COLO668 (cell line): ENCODE results near the gene TMEM219.
"Not testable (repeated sequence)": the region's sequence is repeated elsewhere in the genome, so short reads cannot be mapped to it uniquely, and the experiment has no call there.

Experiments
- DNase-seq: peaks from one replicate; lab custom pipeline; 2025; ENCODE audit not compliant: unreplicated experiment; lab: John Stamatoyannopoulos, UW

The TMEM219 gene, protein sequence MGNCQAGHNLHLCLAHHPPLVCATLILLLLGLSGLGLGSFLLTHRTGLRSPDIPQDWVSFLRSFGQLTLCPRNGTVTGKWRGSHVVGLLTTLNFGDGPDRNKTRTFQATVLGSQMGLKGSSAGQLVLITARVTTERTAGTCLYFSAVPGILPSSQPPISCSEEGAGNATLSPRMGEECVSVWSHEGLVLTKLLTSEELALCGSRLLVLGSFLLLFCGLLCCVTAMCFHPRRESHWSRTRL

GRCh38 chr16:29961479-29962343 lies at the start of gene TMEM219:
Gene TMEM219 (plus strand): TSS chr16:29962079. CDS start chr16:29963144, 1,065 bp downstream.
- DNase-seq, result peak; percentile 94

GRCh38 chr16:29912087-29912486 lies 49.8 kb upstream of the TMEM219 start:
- DNase-seq, result no peak

DNA sequence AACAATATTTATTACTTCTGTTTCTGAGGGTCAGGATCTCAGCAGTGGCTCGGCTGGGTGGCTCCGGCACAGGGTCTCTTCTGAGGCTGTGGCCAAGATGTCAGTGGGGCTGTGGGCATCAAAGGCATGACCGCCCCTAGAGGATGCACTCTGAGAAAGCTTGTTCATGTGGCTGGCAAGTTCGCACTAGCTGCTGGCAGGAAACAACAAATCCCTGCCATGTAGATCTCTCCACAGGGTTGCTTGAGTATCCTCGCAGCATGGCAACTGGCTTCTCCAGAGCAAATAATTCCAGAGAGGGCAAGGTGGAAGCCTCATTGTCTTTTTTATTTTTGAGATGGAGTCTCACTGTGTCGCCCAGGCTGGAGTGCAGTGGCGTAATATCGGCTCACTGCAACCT lies 48.4 kb upstream of the TMEM219 start:
- no peak for DNase-seq

DNA sequence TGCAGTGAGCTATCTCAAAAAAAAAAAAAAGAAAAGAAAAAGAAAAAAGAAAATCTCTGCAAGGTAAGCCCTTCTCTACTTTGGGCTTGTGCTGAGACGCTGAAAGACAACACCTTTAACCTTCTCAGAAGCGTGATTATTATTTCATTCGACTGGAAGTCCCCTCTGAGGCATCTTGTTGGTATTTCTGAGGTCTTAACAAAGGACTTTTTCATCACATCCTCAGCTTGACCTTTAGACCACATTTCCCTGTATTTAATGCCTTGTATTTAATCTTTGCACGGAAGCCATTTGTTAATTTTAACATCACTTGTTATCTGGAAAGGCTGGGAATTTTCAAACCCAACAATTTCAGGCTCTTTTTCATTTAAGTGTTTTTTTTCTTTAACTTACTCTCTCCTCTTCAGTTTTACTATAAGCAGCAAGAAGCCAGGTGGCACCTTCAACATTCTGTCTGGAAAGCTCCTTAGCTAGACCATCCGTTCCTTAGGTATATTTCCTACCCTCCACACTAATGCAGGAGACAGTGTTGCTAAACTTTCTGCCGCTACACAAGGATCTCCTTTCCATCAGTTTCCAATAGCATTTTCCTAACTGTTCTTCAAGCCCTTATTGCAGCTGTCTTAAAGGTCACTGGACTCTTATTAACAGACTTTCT lies 46.2 kb upstream of the TMEM219 start:
- no peak for DNase-seq

DNA sequence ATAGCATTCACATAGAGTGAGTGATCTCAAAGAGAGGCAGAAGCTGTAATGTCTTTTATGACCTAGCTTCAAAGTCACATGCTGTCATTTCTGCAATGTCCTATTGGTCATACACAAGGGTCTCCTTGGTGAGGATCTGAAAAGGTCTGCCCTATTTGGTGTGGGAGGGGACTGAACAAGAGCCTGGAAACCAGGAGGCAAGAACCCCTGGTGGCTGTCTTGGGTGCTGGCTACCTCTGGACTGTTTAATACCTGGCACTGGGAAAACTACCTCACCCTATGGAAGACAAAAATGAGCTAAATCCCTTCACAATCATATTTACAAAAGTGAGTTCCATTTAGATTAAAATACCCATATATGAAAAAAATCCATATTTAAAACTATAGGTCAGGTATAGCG lies 44.9 kb upstream of the TMEM219 start:
- no peak for DNase-seq

DNA sequence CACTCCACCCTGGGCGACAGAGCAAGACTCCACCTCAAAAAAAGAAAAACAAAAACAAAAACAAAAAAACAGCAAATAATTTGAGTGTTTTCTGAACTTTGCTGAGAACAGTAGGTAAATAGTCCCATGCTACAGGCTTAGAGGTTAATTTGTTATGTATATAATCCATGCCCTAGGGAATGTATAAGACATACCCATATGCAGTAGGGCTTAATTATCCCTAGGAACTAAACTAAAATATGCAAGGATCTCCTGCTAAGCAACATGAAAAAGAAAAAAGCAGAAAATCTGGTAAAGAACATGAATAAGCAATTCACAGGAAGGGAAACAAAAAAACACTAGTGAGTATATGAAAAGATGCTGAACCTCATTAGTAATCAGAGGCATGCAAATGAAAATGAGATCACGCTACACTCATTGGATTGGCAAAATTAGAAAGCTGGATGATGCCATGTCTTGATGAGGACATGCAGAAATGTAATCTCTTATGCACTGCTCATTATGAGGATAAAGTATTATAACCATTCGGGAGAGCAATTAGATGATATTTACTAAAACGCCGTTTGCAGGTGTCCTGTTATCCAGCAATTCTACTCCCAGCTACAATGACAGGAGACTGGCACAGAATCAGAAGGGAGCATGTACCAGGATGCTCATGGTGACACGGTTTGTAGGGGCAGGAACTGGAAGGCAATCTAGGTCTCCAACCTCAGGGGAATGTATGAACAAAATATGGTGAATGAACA lies 41.4 kb upstream of the TMEM219 start:
- DNase-seq, result no peak

GRCh38 chr16:29921034-29921385 lies 40.9 kb upstream of the TMEM219 start:
- no peak for DNase-seq

GRCh38 chr16:29922326-29922725 lies 39.6 kb upstream of the TMEM219 start:
- no peak for DNase-seq

- DNase-seq, result no peak
Observed at GRCh38 chr16:29922986-29923501, 38.8 kb upstream of the TMEM219 start.

- no peak for DNase-seq
Observed at GRCh38 chr16:29925105-29925756, 36.6 kb upstream of the TMEM219 start.

- DNase-seq, result peak; percentile 87
Observed at GRCh38 chr16:29925781-29926710, 35.8 kb upstream of the TMEM219 start, which contains the start of gene KCTD13. Gene KCTD13 (minus strand): TSS chr16:29926226. CDS start chr16:29926033, 193 bp downstream.

GRCh38 chr16:29926711-29927052 lies 35.2 kb upstream of the TMEM219 start:
- peak; percentile 37 for DNase-seq

GRCh38 chr16:29927070-29927905 lies 34.6 kb upstream of the TMEM219 start:
- DNase-seq, result no peak

- not testable (repeated sequence) for DNase-seq
Observed at GRCh38 chr16:29931750-29932149, 30.1 kb upstream of the TMEM219 start.

- DNase-seq, result no peak
Observed at GRCh38 chr16:29940656-29941055, 21.2 kb upstream of the TMEM219 start.

- peak; percentile 47 for DNase-seq
Observed at GRCh38 chr16:29943846-29944799, 17.8 kb upstream of the TMEM219 start.

DNA sequence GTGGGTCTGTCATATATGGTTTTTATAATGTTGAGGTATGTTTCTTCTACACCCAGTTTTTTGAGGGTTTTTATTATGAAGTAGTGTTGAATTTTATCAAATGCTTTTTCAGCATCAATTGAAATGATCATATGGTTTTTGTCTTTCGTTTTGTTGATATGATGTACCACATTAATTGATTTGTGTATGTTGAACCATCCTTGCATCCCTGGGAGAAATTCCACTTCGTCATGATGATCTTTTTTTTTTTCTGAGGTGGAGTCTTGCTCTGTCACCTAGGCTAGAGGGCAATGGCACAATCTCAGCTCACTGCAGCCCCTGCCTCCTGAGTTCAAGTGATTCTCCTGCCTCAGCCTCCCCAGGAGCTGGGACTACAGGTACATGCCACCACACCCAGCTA lies 14.0 kb upstream of the TMEM219 start:
- DNase-seq, result no peak
